Mesothelial cell of epicardium (in vitro differentiated cells): ENCODE data around the gene NLN. TPM values are rescaled to one million over a fixed set of nuclear protein-coding genes. Genes with fewer than 3 reads are reported as not detected.
"Not testable (repeated sequence)": the region's sequence is repeated elsewhere in the genome, so short reads cannot be mapped to it uniquely, and the experiment has no call there.

ENCODE experiments used
- DNase-seq, 2 experiments: peaks; one replicate each; pipeline ENCODE4 v3.0.0; 2021; ENCODE audit warnings: low spot score in 2 of 2; ENCODE audit not compliant: unreplicated experiment in 2 of 2
- H3K27ac Mint-ChIP-seq: 2 replicates; pipeline ENCODE4 v1.8.0; 2021; ENCODE audit warnings: mixed read lengths
- H3K27me3 Mint-ChIP-seq: 2 replicates; pipeline ENCODE4 v1.8.0; 2021; ENCODE audit warnings: low read depth, mixed read lengths
- H3K36me3 Mint-ChIP-seq: 2 replicates; pipeline ENCODE4 v1.8.0; 2021; ENCODE audit warnings: mixed read lengths
- H3K4me1 Mint-ChIP-seq: 2 replicates; pipeline ENCODE4 v1.8.0; 2021; ENCODE audit warnings: mixed read lengths
- H3K4me3 Mint-ChIP-seq: 2 replicates; pipeline ENCODE4 v1.8.0; 2021; ENCODE audit warnings: mild to moderate bottlenecking, moderate library complexity, mixed read lengths
- H3K9me3 Mint-ChIP-seq: 2 replicates; pipeline ENCODE4 v1.8.0; 2021; ENCODE audit warnings: mixed read lengths
- total RNA-seq: library from RNA; stranded (reverse); gene quantifications from 3 replicates; pipeline ENCODE4 v1.2.1, GENCODE V29; 2021
- TF ChIP-seq, protein P1 (sequence below): fragments of 200-600 bp; sonication (generic); IDR thresholded peaks from one replicate; pipeline ENCODE4 v1.5.0; 2021; ENCODE audit warnings: antibody characterized with exemption; ENCODE audit not compliant: unreplicated experiment

NLN gene
- total RNA-seq, 1 donor from 2014 or later, result 42.8 TPM

DNA sequence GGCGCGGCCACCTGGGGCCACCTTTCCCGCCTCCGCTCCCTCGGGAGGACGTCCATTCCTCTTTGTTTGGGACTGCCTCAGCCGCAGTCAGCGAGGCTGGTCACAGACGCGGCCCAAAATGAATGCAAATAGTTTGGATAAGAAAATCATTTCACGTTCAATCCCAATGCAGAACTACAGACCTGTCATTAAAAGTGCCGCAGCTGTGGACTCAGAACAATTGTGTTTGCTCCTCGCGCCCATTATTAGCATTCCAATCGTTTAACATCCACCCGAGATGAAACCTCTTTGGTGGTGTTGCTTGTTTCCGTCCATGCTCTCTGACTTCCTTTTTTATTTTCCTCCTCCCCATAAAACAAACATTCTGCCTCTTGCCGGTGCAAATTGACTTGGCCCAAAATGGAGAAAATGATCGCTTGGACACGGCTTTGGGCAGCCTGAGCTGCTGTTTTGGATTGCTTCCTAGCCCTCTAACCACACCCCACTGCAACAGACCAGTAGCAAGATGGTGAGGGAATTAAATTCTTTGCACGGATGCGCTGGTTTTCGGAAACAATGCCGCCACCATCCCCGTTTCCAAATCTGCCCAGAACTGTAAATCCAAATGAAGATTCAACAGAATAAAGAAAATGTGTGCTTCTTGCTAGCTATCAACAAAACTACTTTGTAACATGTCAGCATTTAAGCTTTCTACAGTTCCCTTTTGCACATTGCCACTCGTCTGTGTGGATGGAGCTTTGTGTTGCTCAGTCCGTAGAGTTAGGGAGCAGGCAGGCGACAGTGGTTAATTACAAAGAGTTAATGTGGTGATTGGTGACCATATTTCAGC, 784 bp downstream of the NLN start:
- H3K36me3 Mint-ChIP-seq, result no peaks in the 10 kb centered on the region
- H3K4me3 Mint-ChIP-seq, result peak overlapping the region; percentile 85
- TF ChIP-seq, protein P1, sequence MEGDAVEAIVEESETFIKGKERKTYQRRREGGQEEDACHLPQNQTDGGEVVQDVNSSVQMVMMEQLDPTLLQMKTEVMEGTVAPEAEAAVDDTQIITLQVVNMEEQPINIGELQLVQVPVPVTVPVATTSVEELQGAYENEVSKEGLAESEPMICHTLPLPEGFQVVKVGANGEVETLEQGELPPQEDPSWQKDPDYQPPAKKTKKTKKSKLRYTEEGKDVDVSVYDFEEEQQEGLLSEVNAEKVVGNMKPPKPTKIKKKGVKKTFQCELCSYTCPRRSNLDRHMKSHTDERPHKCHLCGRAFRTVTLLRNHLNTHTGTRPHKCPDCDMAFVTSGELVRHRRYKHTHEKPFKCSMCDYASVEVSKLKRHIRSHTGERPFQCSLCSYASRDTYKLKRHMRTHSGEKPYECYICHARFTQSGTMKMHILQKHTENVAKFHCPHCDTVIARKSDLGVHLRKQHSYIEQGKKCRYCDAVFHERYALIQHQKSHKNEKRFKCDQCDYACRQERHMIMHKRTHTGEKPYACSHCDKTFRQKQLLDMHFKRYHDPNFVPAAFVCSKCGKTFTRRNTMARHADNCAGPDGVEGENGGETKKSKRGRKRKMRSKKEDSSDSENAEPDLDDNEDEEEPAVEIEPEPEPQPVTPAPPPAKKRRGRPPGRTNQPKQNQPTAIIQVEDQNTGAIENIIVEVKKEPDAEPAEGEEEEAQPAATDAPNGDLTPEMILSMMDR, result no peak
- peaks cover 20% of the 10 kb centered on the region for H3K4me1 Mint-ChIP-seq
- DNase-seq, result peak in 1 of 2 experiments; percentile 52
- H3K9me3 Mint-ChIP-seq, result no peaks in the 10 kb centered on the region
- peak overlapping the region; percentile 93 for H3K27ac Mint-ChIP-seq
- no peaks in the 10 kb centered on the region for H3K27me3 Mint-ChIP-seq

DNA sequence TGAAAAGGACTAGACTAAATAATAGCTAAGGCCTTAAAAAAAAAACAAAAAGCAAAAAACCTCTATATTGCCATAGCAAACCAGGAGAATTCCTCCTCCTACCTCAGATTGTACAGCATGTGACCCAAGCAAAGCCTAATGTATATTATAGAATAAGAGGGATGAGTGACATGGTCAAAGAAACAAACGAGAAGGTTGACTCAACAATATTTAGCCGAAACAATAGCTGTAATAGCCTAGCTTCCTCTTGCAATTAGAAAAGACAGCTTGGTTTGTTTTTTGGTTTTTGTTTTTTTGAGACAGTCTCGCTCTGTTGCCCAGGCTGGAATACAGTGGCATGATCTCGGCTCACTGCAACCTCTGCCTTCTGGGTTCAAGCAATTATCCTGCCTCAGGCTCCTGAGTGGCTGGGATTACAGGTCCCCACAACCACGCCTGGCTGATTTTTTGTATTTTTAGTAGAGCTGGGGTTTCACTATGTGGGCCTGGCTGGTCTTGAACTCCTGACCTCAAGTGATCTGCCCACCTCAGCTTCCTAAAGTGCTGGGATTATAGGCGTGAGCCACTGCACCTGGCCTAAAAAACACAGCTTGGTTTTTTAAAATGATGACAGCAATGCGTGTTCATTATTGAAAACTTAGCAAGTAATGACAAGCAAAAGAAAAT, 5.6 kb downstream of the NLN start:
- Mint-ChIP-seq H3K27me3 (no peaks in the 10 kb centered on the region), H3K4me1 (peaks cover 12% of the 10 kb centered on the region), H3K4me3 (no peak overlapping the region), H3K9me3 (no peaks in the 10 kb centered on the region), H3K36me3 (peaks cover 11% of the 10 kb centered on the region), H3K27ac (no peak overlapping the region)
- DNase-seq, result no peak
- TF ChIP-seq, protein P1, result no peak

DNA sequence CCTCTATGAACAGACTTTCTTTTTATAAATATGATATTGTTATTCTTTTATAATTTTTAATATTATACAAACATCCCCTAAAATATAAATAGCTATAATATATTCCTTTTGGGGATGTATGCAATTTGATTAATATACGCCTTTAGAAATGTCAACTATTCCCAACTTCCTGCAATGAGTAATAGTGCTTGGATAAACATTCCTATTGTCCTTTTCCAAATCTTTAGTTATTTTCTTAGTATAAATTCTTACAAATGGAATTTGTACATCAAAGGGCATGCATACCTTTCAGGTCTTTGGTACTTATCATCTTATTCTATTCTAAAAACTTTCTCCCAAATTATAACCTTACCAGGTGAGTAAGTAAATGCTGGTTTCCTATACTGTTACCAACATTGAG, 6.2 kb downstream of the NLN start:
- Mint-ChIP-seq H3K36me3 (peaks cover 11% of the 10 kb centered on the region), H3K9me3 (no peaks in the 10 kb centered on the region), H3K4me3 (no peak overlapping the region), H3K4me1 (peaks cover 9% of the 10 kb centered on the region), H3K27me3 (no peaks in the 10 kb centered on the region), H3K27ac (no peak overlapping the region)
- TF ChIP-seq, protein P1, result no peak
- DNase-seq, result no peak

DNA sequence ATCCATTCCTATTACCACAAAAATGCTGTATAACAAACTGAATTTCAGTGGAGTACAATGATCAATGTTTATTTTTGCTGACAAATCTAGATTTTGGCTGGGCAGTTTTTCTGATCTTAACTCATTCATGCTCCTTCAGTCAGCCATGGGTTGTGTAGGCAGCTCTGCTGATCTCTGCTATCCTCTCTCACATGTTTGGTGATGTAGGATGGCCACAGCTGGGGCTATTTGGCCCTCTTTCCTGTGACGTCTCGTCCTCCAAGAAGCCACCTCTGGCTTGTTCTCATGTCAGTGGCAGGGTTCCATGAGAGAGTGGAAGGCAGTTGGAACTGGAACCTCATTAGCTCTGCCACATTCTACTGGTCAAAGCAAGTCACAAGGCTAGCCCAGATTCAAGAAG, 8.9 kb downstream of the NLN start:
- Mint-ChIP-seq H3K27ac (no peak overlapping the region), H3K4me1 (no peaks in the 10 kb centered on the region), H3K27me3 (no peaks in the 10 kb centered on the region), H3K4me3 (no peak overlapping the region), H3K36me3 (peaks cover 11% of the 10 kb centered on the region), H3K9me3 (no peaks in the 10 kb centered on the region)
- DNase-seq, result no peak
- TF ChIP-seq, protein P1, result no peak

DNA sequence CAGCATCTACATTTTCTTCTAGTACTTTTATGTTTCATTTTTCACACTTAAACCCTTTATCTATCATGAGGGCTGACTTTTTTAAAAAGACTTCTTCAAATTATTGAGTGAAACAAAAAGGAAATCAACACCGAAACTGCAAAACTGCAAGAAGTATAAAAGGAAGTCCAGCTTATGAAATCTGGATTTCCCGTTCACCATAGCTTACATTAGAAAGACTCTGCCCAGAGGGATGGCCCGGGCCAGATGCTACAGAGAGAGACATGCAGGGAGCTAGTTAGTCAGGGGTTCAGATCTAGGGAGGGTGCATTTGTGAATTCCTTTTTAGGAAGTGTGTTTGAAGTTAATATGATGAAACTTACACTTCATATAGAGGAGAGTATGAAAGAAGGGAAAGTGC, 10.0 kb downstream of the NLN start:
- DNase-seq, H3K4me3 Mint-ChIP-seq, H3K27ac Mint-ChIP-seq, H3K4me1 Mint-ChIP-seq, H3K27me3 Mint-ChIP-seq, H3K9me3 Mint-ChIP-seq: not testable (repeated sequence)
- peaks cover 11% of the 10 kb centered on the region for H3K36me3 Mint-ChIP-seq

DNA sequence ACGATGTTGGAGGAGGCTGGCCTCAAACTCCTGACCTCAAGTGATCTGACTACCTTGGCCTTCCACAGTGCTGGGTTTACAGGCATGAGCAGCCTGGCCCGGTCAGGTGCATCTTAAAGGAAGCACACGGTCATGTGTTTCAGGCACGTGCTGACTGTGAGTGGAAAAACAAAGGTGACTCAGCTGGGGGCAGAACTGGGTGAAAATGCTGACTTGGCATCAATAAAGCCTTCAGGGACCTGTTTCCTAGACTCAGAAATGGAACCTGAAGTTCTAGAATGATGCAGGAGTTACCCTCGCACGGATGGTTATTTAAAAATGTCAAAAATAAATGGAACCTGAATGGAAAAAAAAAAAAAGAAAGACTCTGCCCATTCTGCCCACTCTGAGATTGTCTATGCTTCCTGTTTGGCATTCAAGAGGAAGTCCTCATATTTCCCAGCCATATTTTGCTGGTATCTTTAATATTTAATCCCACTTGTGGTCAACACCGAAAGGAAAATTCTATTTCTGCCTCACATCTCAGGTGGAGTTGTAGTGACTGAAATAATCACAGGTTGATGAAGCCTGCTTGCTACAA, 12.3 kb downstream of the NLN start:
- DNase-seq, H3K4me1 Mint-ChIP-seq, H3K27me3 Mint-ChIP-seq, H3K4me3 Mint-ChIP-seq, H3K27ac Mint-ChIP-seq, H3K9me3 Mint-ChIP-seq: not testable (repeated sequence)
- peaks cover 12% of the 10 kb centered on the region for H3K36me3 Mint-ChIP-seq
